Endothelial cell of umbilical vein (primary cell): ENCODE measurements around the gene ZNHIT3.

Experiments used
- EZH2 ChIP-seq: IDR thresholded peaks from 2 replicates; pipeline ENCODE4 v1.6.1; 2012; ENCODE audit warnings: borderline replicate concordance, low read depth, mild to moderate bottlenecking, moderate library complexity, low read length, inconsistent platforms; ENCODE audit not compliant: severe bottlenecking
- JUN ChIP-seq: IDR thresholded peaks from 2 replicates; pipeline ENCODE4 v1.6.1; 2011; ENCODE audit warnings: borderline replicate concordance, low read depth; ENCODE audit not compliant: insufficient read length, insufficient read depth
- MYC ChIP-seq: IDR thresholded peaks from one replicate; pipeline ENCODE4 v1.6.1; 2011; ENCODE audit warnings: mild to moderate bottlenecking, low read depth, low read length
- POLR2A ChIP-seq: IDR thresholded peaks from 2 replicates; pipeline ENCODE4 v1.6.1; 2012; ENCODE audit warnings: low read depth, mild to moderate bottlenecking, control low read depth, low read length
- POLR2AphosphoS5 ChIP-seq: IDR thresholded peaks from 2 replicates; pipeline ENCODE4 v1.6.1; 2012; ENCODE audit warnings: low read depth, mild to moderate bottlenecking, control low read depth, low read length, moderate library complexity; ENCODE audit not compliant: insufficient read depth
- TF ChIP-seq, protein P1 (sequence below), 2 donors: IDR thresholded peaks; 1 replicate in 1 of 2; 2 replicates in 1 of 2; pipeline ENCODE4 v1.5.1; 2011; ENCODE audit warnings: low read length in 2 of 2, mild to moderate bottlenecking in 2 of 2, moderate library complexity in 2 of 2, control low read depth in 1 of 2, inconsistent platforms in 1 of 2, low read depth in 1 of 2; ENCODE audit not compliant: insufficient read depth in 1 of 2; ENCODE audit errors: extremely low read depth in 1 of 2
- TF ChIP-seq, protein P2 (sequence below): IDR thresholded peaks from 2 replicates; pipeline ENCODE4 v1.6.1; 2011; ENCODE audit not compliant: insufficient read depth, insufficient read length

DNA sequence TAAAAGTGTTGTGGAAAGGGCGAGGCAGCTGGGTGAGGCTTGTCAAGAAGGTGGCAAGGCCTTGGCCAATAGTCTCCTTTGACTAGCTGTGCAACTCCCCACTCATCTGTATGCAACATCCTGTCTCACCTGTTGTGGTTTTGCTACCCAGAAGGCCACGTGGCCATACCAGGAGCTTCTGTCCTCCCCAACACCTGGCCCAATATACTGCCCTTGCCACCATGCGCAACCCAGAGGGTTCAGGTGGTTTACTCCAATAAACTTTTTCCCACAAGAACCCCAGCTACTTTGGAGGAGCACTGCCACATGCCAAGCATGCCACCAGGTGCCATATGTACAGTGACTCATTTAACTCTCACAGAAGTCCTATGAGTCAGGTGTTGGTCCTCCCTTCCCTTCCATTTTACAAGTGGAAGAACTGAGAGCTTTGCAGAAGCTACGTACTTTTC is 38.0 kb downstream of the ZNHIT3 start:
- TF ChIP-seq, protein P1, sequence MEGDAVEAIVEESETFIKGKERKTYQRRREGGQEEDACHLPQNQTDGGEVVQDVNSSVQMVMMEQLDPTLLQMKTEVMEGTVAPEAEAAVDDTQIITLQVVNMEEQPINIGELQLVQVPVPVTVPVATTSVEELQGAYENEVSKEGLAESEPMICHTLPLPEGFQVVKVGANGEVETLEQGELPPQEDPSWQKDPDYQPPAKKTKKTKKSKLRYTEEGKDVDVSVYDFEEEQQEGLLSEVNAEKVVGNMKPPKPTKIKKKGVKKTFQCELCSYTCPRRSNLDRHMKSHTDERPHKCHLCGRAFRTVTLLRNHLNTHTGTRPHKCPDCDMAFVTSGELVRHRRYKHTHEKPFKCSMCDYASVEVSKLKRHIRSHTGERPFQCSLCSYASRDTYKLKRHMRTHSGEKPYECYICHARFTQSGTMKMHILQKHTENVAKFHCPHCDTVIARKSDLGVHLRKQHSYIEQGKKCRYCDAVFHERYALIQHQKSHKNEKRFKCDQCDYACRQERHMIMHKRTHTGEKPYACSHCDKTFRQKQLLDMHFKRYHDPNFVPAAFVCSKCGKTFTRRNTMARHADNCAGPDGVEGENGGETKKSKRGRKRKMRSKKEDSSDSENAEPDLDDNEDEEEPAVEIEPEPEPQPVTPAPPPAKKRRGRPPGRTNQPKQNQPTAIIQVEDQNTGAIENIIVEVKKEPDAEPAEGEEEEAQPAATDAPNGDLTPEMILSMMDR (IDR thresholded peaks at IDR 0.05; ENCODE audit: extremely low read depth in 1 of 2, insufficient read depth in 1 of 2, low read depth in 1 of 2, low read length in 2 of 2): no peak
- TF ChIP-seq EZH2 (no peak), POLR2AphosphoS5 (no peak), JUN (no peak), POLR2A (no peak), MYC (no peak)
- TF ChIP-seq, protein P2, sequence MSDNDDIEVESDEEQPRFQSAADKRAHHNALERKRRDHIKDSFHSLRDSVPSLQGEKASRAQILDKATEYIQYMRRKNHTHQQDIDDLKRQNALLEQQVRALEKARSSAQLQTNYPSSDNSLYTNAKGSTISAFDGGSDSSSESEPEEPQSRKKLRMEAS: no peak
